ENCODE data around the gene GFRA1. TPM values are rescaled to one million over a fixed set of nuclear protein-coding genes. Genes with fewer than 3 reads are reported as not detected.

GFRA1 gene
- total and polyA plus RNA-seq, 2 experiments from 2014 or later, result 1.7 to 5.0 TPM

DNA sequence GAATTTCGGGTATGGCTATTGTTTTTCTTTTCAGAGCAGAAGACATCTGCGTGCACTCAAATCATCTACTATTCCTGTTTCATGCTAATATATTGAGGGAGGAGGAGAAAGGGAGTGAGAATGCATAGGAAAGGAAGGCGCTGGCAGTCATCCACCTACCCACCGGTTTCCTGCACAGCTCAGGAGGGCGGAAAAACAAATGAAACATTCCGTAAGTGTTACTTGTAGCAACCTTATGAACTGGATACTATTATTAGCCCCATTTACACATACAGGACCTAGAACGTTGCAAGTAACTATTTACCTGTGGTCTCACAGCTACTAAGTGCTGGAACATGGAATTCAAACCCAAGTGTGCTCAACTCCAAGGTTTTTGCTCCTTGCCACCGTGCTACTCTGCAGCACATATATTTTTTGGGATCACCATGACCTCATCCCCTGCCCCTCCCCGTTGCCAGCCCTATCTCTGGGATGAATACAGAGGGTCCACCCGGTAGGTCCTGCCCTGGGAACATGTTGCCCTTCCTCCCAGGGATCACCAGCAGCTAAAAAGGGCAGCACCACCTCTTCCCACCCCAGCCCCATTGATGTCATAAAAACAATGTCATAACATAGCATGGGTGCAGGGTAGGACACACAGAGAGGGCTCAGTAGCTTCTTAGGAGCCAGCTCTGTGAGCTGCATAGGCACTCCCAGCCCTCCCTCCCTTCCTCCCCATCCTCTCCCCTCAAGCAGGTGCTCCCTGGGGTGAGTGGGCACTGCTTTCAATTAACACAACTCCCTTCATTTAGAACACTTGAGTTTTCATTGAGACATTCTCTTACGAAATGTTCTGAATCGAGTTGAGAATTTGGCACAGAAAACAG lies 16.9 kb downstream of the GFRA1 start:
- no peak overlapping the region for H3K4me3 ChIP-seq
- H3K27me3 ChIP-seq, result peaks cover 13% of the 10 kb centered on the region
- no peaks in the 10 kb centered on the region for H3K36me3 ChIP-seq
- DNase-seq (ENCODE audit: low read depth in 1 of 2, low spot score in 1 of 2), result no peak
- H3K27ac ChIP-seq, result no peak overlapping the region
- TF ChIP-seq, protein P1, sequence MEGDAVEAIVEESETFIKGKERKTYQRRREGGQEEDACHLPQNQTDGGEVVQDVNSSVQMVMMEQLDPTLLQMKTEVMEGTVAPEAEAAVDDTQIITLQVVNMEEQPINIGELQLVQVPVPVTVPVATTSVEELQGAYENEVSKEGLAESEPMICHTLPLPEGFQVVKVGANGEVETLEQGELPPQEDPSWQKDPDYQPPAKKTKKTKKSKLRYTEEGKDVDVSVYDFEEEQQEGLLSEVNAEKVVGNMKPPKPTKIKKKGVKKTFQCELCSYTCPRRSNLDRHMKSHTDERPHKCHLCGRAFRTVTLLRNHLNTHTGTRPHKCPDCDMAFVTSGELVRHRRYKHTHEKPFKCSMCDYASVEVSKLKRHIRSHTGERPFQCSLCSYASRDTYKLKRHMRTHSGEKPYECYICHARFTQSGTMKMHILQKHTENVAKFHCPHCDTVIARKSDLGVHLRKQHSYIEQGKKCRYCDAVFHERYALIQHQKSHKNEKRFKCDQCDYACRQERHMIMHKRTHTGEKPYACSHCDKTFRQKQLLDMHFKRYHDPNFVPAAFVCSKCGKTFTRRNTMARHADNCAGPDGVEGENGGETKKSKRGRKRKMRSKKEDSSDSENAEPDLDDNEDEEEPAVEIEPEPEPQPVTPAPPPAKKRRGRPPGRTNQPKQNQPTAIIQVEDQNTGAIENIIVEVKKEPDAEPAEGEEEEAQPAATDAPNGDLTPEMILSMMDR (IDR thresholded peaks at IDR 0.05; ENCODE audit: low read depth, low read length), result no peak
- peaks cover 8% of the 10 kb centered on the region for H3K4me1 ChIP-seq (ENCODE audit: low read depth)
- no peaks in the 10 kb centered on the region for H3K9me3 ChIP-seq (ENCODE audit: low read depth)

DNA sequence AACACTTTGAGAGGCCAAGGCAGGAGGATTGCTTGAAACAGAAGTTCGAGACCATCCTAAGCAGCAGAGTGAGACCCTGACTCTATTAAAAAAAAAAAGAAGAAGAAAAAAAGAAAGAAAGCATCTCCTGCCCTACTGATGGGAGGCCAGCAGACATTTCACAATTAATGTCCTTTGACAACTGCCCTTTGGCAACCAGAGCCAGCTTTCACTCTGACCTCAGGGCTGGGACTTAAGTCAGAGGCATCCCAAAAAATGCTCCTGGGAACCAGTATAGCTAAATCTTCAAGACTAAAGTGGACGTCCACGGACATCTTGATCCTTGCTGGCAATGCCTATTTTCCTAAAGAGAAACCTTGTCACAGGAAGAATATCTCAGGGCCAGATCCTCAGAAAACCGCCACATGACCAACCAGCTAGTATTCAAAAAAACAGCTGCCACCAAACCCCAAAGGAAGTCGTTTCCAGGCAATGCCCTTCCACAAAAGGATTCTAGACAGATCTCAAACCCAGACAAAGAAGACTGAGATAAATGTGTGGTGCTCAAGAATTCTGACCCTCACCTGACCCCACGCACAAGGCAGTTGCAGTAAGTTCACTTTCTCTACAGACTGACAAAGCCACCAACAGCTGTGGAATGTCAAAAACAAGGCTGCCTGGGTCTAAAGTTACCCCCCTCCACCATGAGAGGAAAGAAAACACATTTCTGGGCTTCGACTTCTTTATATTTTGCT lies 18.4 kb downstream of the GFRA1 start:
- H3K27ac ChIP-seq, result peak overlapping the region; percentile 47
- DNase-seq (ENCODE audit: low read depth in 1 of 2, low spot score in 1 of 2), result peak in 1 of 2 donors; percentile 11
- no peaks in the 10 kb centered on the region for H3K9me3 ChIP-seq (ENCODE audit: low read depth)
- no peaks in the 10 kb centered on the region for H3K27me3 ChIP-seq
- TF ChIP-seq, protein P1 (IDR thresholded peaks at IDR 0.05; ENCODE audit: low read depth, low read length), result no peak
- H3K36me3 ChIP-seq, result no peaks in the 10 kb centered on the region
- H3K4me1 ChIP-seq (ENCODE audit: low read depth), result peaks cover 8% of the 10 kb centered on the region
- H3K4me3 ChIP-seq, result no peak overlapping the region

DNA sequence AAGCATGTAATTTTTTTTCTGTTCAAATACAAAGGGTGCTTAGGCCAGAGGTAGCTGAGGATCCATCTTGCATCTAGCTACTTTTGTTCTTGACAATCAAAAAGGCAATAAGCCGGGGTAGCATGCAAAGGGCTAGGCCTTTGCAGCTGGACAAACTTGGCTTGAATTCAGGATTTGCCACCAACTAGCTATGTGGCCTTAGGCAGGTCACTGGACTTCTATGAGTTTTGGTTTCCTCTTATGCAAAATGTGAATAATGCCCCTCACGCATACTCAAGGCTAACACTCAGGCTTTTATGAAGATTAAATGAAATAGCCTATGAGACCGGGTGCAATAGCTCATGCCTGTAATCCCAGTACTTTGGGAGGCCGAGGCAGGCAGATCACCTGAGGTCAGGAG lies 19.3 kb downstream of the GFRA1 start:
- H3K9me3 ChIP-seq (ENCODE audit: low read depth), result no peaks in the 10 kb centered on the region
- H3K27ac ChIP-seq, result no peak overlapping the region
- no peaks in the 10 kb centered on the region for H3K36me3 ChIP-seq
- H3K27me3 ChIP-seq, result no peaks in the 10 kb centered on the region
- H3K4me1 ChIP-seq (ENCODE audit: low read depth), result peaks cover 8% of the 10 kb centered on the region
- DNase-seq (ENCODE audit: low read depth in 1 of 2, low spot score in 1 of 2), result no peak
- no peak overlapping the region for H3K4me3 ChIP-seq
- TF ChIP-seq, protein P1 (IDR thresholded peaks at IDR 0.05; ENCODE audit: low read depth, low read length), result no peak

DNA sequence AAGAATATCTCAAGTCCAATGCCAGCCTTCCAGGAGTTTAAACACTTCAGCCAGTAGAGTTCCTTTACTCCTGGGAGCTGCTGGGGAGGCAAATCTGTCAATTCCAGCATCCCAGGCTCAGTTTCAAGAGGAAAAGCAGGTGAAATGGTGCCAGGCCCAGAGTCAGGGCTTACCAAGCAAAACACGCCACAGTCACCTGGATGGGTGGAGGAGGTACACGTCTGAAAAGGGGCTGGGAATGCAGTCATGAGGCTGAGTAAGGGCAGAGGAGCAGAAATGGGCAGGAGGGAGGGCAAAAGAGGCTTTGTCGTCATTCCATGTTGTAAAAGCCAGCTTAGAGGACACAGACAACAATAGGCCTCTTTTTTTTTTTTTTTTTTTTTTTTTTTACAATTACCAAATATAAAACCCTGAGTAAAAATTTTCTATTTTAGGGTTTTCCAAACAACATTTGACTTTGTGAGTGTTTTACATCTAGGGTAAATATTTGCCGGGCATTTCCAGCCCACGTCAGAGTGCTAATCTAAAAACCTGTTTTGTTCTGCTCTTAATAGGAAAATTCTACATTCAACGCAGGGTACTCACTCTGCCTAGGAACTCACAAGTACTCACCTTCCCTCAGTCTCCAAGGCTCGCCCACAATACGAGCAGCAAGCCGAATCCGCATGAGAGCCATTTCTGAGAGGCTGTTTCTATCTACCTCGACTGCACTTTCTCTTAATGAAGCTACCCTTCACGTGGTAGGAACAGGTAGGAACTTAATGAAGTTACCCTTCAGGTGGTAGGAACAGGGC lies 21.2 kb downstream of the GFRA1 start:
- H3K9me3 ChIP-seq (ENCODE audit: low read depth), result no peaks in the 10 kb centered on the region
- no peak overlapping the region for H3K27ac ChIP-seq
- TF ChIP-seq, protein P1 (IDR thresholded peaks at IDR 0.05; ENCODE audit: low read depth, low read length), result no peak
- peaks cover 8% of the 10 kb centered on the region for H3K4me1 ChIP-seq (ENCODE audit: low read depth)
- no peaks in the 10 kb centered on the region for H3K27me3 ChIP-seq
- H3K36me3 ChIP-seq, result no peaks in the 10 kb centered on the region
- no peak overlapping the region for H3K4me3 ChIP-seq
- DNase-seq (ENCODE audit: low read depth in 1 of 2, low spot score in 1 of 2), result no peak

DNA sequence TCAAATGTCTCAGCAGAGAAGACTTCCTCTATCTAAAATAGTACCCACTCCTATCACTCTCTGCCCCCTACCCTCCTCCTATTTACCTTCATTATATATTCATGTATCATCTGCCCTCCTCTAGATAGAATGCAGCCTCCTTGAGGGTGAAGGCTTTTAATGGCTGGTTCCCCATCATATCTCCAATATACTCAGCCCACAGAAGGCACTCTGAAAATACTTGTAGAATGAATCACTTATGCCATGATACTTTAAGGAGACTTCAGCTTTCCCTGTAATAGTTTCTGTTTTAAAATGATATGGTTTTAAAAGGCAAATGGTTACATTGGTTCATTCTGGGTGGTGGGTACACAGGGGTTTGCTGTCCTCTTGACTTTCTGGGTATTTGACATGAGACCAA lies 25.3 kb downstream of the GFRA1 start:
- no peaks in the 10 kb centered on the region for H3K9me3 ChIP-seq (ENCODE audit: low read depth)
- no peaks in the 10 kb centered on the region for H3K4me1 ChIP-seq (ENCODE audit: low read depth)
- no peaks in the 10 kb centered on the region for H3K27me3 ChIP-seq
- no peak for DNase-seq (ENCODE audit: low read depth in 1 of 2, low spot score in 1 of 2)
- no peak overlapping the region for H3K27ac ChIP-seq
- TF ChIP-seq, protein P1 (IDR thresholded peaks at IDR 0.05; ENCODE audit: low read depth, low read length), result no peak
- H3K36me3 ChIP-seq, result no peaks in the 10 kb centered on the region
- H3K4me3 ChIP-seq, result no peak overlapping the region

All from cardiac muscle cell (in vitro differentiated cells and primary cell).